Lung (tissue), 12 donors: ENCODE data around the gene KIF1B. TPM values are rescaled to one million over a fixed set of nuclear protein-coding genes. Genes with fewer than 3 reads are reported as not detected.

Experiments used
- ATAC-seq: fragments of 200-7000 bp; cut with Tn5 transposase; one replicate; pipeline ENCODE4 v1.9.1; 2020; ENCODE audit warnings: moderate number of reproducible peaks; ENCODE audit not compliant: insufficient read depth, low FRiP score
- DNase-seq, 3 donors: peaks; one replicate each; pipeline ENCODE4 v3.0.0-alpha.2; 2013 to 2017
- H3K27ac ChIP-seq, 2 donors: one replicate each; pipeline ENCODE4 v1.5.1; 2013; ENCODE audit warnings: mild to moderate bottlenecking in 2 of 2, moderate library complexity in 2 of 2, control low read depth in 1 of 2, inconsistent platforms in 1 of 2, low read depth in 1 of 2, low read length in 1 of 2
- H3K27me3 ChIP-seq, 3 donors: one replicate each; pipeline ENCODE4 v1.5.1; 2013; ENCODE audit warnings: low read length in 2 of 3; ENCODE audit not compliant: control insufficient read depth in 3 of 3, insufficient read depth in 3 of 3
- H3K36me3 ChIP-seq, 4 donors: one replicate each; pipeline ENCODE4 v1.5.1; 2013; ENCODE audit warnings: low read length in 4 of 4, mild to moderate bottlenecking in 1 of 4, moderate library complexity in 1 of 4; ENCODE audit not compliant: control insufficient read depth in 4 of 4, insufficient read depth in 4 of 4
- H3K4me1 ChIP-seq, 5 donors: one replicate each; pipeline ENCODE4 v1.5.1; 2013; ENCODE audit warnings: low read length in 5 of 5, mild to moderate bottlenecking in 2 of 5, moderate library complexity in 1 of 5; ENCODE audit not compliant: control insufficient read depth in 5 of 5, insufficient read depth in 5 of 5
- H3K4me3 ChIP-seq: one replicate; pipeline ENCODE4 v1.5.1; 2013; ENCODE audit warnings: mild to moderate bottlenecking, control low read depth, moderate library complexity
- H3K9ac ChIP-seq, 2 donors: one replicate each; pipeline ENCODE4 v1.5.1; 2013; ENCODE audit warnings: low read length in 2 of 2, control low read depth in 1 of 2; ENCODE audit not compliant: insufficient read depth in 1 of 2
- H3K9me3 ChIP-seq, 4 donors: one replicate each; pipeline ENCODE4 v1.5.1; 2013; ENCODE audit warnings: low read length in 3 of 4, mild to moderate bottlenecking in 1 of 4, moderate library complexity in 1 of 4; ENCODE audit not compliant: control insufficient read depth in 4 of 4, insufficient read depth in 3 of 4
- WGBS, 2 donors: extraction: QIAGEN DNeasy Blood & Tissue Kit; methylation state at CpG; one replicate each; pipeline ENCODE4 v1.1.7; 2013; 5-methylcytosine and 5-hydroxymethylcytosine counted together
- polyA plus RNA-seq, 2 donors: library from polyadenylated mRNA; stranded (reverse); fragments of 200-250 nt; gene quantifications; one replicate each; pipeline ENCODE4 v1.2.1, GENCODE V29; 2013
- total RNA-seq, 2 donors: library from RNA; depleted of rRNA in 1 of 2; stranded (reverse); fragments of >200 nt in 1 of 2; gene quantifications; one replicate each; pipeline ENCODE4 v1.2.1, GENCODE V29; 2014 to 2021
- TF ChIP-seq, protein P1 (sequence below): IDR thresholded peaks from 2 replicates; pipeline ENCODE4 v1.5.1; 2012; ENCODE audit warnings: mild to moderate bottlenecking; ENCODE audit errors: control extremely low read depth, extremely low read depth
- donor health status: control.
- donor health status: control.
- donor health status: Bipolar disorder and iron deficiency.
- donor health status: healthy.
- donor health status: DM: yes; HTN: yes; CAD: no.

Gene KIF1B
- total and polyA plus RNA-seq, 4 donors = 9.7 to 64.0 (median 24.4) TPM

- Histone ChIP-seq H3K4me3 (no peak overlapping the region), H3K27me3 (no peaks in the 10 kb centered on the region), H3K9ac (peak overlapping the region in 1 of 2 donors; percentile 1), H3K9me3 (no peaks in the 10 kb centered on the region), H3K27ac (peak overlapping the region in 1 of 2 donors; percentile 49), H3K36me3 (no peaks in the 10 kb centered on the region), H3K4me1 (peaks cover 11 to 42% (median 16%) of the 10 kb centered on the region in 5 donors)
- 48 to 70% methylated on average over 3 of the region's 3 CpGs for WGBS, 2 donors
- ATAC-seq (no peak), DNase-seq (peak in 1 of 3 donors; percentile 30)
- TF ChIP-seq, protein P1, sequence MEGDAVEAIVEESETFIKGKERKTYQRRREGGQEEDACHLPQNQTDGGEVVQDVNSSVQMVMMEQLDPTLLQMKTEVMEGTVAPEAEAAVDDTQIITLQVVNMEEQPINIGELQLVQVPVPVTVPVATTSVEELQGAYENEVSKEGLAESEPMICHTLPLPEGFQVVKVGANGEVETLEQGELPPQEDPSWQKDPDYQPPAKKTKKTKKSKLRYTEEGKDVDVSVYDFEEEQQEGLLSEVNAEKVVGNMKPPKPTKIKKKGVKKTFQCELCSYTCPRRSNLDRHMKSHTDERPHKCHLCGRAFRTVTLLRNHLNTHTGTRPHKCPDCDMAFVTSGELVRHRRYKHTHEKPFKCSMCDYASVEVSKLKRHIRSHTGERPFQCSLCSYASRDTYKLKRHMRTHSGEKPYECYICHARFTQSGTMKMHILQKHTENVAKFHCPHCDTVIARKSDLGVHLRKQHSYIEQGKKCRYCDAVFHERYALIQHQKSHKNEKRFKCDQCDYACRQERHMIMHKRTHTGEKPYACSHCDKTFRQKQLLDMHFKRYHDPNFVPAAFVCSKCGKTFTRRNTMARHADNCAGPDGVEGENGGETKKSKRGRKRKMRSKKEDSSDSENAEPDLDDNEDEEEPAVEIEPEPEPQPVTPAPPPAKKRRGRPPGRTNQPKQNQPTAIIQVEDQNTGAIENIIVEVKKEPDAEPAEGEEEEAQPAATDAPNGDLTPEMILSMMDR = no peak
Observed at GRCh38 chr1:10213186-10213705, 2.9 kb downstream of the KIF1B start.

DNA sequence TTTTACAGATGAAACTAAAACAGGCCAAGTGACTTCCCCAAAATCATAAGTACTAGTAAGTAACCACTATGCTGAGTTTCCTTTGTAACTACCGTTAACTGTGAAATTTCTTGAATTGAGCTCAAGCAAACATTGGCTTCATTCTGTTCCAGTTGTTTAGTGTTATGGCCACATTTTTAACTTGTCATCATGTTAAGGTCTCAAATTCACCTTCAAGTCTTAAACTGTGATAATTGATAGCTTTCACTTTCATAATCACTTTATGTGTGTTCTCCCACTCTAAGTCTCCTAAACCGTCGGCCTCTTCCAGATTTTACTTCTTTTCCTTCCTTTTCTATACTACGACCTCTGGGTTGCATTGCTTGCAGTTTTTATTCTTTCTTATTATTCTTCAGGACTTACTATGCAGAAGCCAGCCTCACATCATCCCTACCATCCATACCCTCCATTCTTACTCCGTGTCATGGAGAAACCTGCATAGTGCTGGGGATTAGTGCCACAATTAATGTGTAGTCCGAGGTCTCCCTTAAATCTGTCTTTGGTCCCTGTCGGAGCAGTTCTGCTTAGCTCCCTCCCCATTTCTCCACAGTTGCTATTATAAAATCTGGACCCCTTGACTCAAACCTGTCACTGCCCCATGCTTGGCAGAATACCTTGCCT lies 5.8 kb downstream of the KIF1B start:
- no peaks in the 10 kb centered on the region for H3K36me3 ChIP-seq
- ATAC-seq = no peak
- 47 to 49% methylated on average over 7 of the region's 7 CpGs for WGBS, 2 donors
- no peaks in the 10 kb centered on the region for H3K27me3 ChIP-seq
- no peak overlapping the region for H3K4me3 ChIP-seq
- peak in 2 of 3 donors; percentile 12 to 38 for DNase-seq
- TF ChIP-seq, protein P1 = no peak
- H3K9ac ChIP-seq = no peak overlapping the region
- H3K27ac ChIP-seq = peak overlapping the region; percentile 56
- H3K4me1 ChIP-seq = peaks cover 13 to 45% (median 17%) of the 10 kb centered on the region in 5 donors
- H3K9me3 ChIP-seq = no peaks in the 10 kb centered on the region

GRCh38 chr1:10217748-10218441 lies 7.5 kb downstream of the KIF1B start:
- Histone ChIP-seq H3K27ac (peak overlapping the region; percentile 10 to 54), H3K36me3 (no peaks in the 10 kb centered on the region), H3K9ac (no peak overlapping the region), H3K9me3 (no peaks in the 10 kb centered on the region), H3K4me1 (peaks cover 6 to 35% (median 12%) of the 10 kb centered on the region in 5 donors), H3K27me3 (no peaks in the 10 kb centered on the region), H3K4me3 (no peak overlapping the region)
- DNase-seq (peak in 2 of 3 donors; percentile 6 to 8), ATAC-seq (no peak)
- 50 to 69% methylated on average over 5 of the region's 5 CpGs for WGBS, 2 donors
- TF ChIP-seq, protein P1 = no peak
